HepG2 (cell line): ENCODE measurements around the gene PRKCI. TPM values are rescaled to one million over a fixed set of nuclear protein-coding genes. Genes with fewer than 3 reads are reported as not detected.

Experiments used
- AKNA ChIP-seq: sonication (generic); formaldehyde crosslinking; IDR thresholded peaks from 2 replicates; pipeline ENCODE4 v1.4.0; 2020; ENCODE audit warnings: missing genetic modification reagents, borderline replicate concordance
- CAMTA2 ChIP-seq: sonication (generic); formaldehyde crosslinking; IDR thresholded peaks from 2 replicates; pipeline ENCODE4 v1.4.0; 2020; ENCODE audit warnings: mild to moderate bottlenecking, missing genetic modification reagents, borderline replicate concordance
- ESRRA ChIP-seq: sonication (generic); formaldehyde crosslinking; IDR thresholded peaks from 2 replicates; pipeline ENCODE4 v1.5.1; 2020; ENCODE audit warnings: mild to moderate bottlenecking, low read depth, missing genetic modification reagents
- FOXK2 ChIP-seq: fragments of 450-650 bp; IDR thresholded peaks from 2 replicates; pipeline ENCODE4 v1.6.1; 2016
- GMEB1 ChIP-seq: sonication (generic); formaldehyde crosslinking; IDR thresholded peaks from 2 replicates; pipeline ENCODE4 v1.5.1; 2020; ENCODE audit warnings: missing genetic modification reagents, mild to moderate bottlenecking, borderline replicate concordance
- HNF1B ChIP-seq: sonication (generic); formaldehyde crosslinking; IDR thresholded peaks from 2 replicates; pipeline ENCODE4 v1.5.1; 2020; ENCODE audit warnings: mild to moderate bottlenecking, moderate library complexity, missing genetic modification reagents
- HNF4G ChIP-seq, 2 experiments: sonication (generic) in 1 of 2; formaldehyde crosslinking in 1 of 2; IDR thresholded peaks; 2 replicates each; pipeline versions ENCODE4 v1.4.0 to v1.6.1; 2011 to 2020; ENCODE audit warnings: borderline replicate concordance in 2 of 2, low read depth in 2 of 2, mild to moderate bottlenecking in 2 of 2, low read length in 1 of 2, missing genetic modification reagents in 1 of 2, moderate library complexity in 1 of 2
- HNRNPK ChIP-seq: fragments of 200-400 bp; formaldehyde crosslinking; IDR thresholded peaks from 2 replicates; pipeline ENCODE4 v1.6.1; 2018; ENCODE audit warnings: low read length, low read depth, moderate library complexity, mild to moderate bottlenecking; ENCODE audit not compliant: poor library complexity, severe bottlenecking
- ISL2 ChIP-seq: sonication (generic); formaldehyde crosslinking; IDR thresholded peaks from 2 replicates; pipeline ENCODE4 v1.5.0; 2020; ENCODE audit warnings: missing genetic modification reagents
- NR2C2 ChIP-seq: sonication (generic); formaldehyde crosslinking; IDR thresholded peaks from 2 replicates; pipeline ENCODE4 v1.4.0; 2020; ENCODE audit warnings: missing genetic modification reagents, mild to moderate bottlenecking, moderate library complexity, borderline replicate concordance
- PREB ChIP-seq: sonication (generic); formaldehyde crosslinking; IDR thresholded peaks from 2 replicates; pipeline ENCODE4 v1.4.0; 2020; ENCODE audit warnings: missing genetic modification reagents
- RNF2 ChIP-seq: fragments of 450-650 bp; conservative IDR thresholded peaks from 2 replicates; pipeline ENCODE4 v1.6.1; 2016; ENCODE audit warnings: low read depth
- THAP11 ChIP-seq: IDR thresholded peaks from 2 replicates; pipeline ENCODE4 v1.6.1; 2016; ENCODE audit warnings: missing biosample characterization, missing genetic modification reagents
- ZNF180 ChIP-seq: sonication (generic); formaldehyde crosslinking; IDR thresholded peaks from 2 replicates; pipeline ENCODE4 v1.4.0; 2020; ENCODE audit warnings: low read depth, missing genetic modification reagents, borderline replicate concordance
- ZNF343 ChIP-seq: sonication (generic); formaldehyde crosslinking; IDR thresholded peaks from 2 replicates; pipeline ENCODE4 v1.4.0; 2020; ENCODE audit warnings: mild to moderate bottlenecking, missing genetic modification reagents
- ZNF572 ChIP-seq: sonication (generic); formaldehyde crosslinking; IDR thresholded peaks from 2 replicates; pipeline ENCODE4 v1.5.1; 2020; ENCODE audit warnings: mild to moderate bottlenecking, missing genetic modification reagents
- ZNF652 ChIP-seq: IDR thresholded peaks from 2 replicates; pipeline ENCODE4 v1.6.1; 2016; ENCODE audit warnings: low read depth, borderline replicate concordance
- ZNF724P ChIP-seq: sonication (generic); formaldehyde crosslinking; IDR thresholded peaks from 2 replicates; pipeline ENCODE4 v1.8.0; 2022; ENCODE audit warnings: missing genetic modification reagents, borderline replicate concordance
- ZSCAN21 ChIP-seq: sonication (generic); formaldehyde crosslinking; IDR thresholded peaks from 2 replicates; pipeline ENCODE4 v1.8.0; 2022; ENCODE audit warnings: mild to moderate bottlenecking, missing genetic modification reagents, moderate library complexity, borderline replicate concordance
- polyA plus RNA-seq, 8 experiments: library from polyadenylated mRNA; depleted of rRNA in 3 of 8; stranded (reverse) in 7 of 8; unstranded in 1 of 8; fragments of >200 nt; fragmentation: Illumina TruSeq in 4 of 8; extraction: Trizol in 4 of 8; gene quantifications; 2 replicates each; pipeline versions ENCODE4 v1.2.1 to v1.2.3, GENCODE V29; 2011 to 2016; ENCODE audit warnings: low read depth in 4 of 8, missing spikeins in 1 of 8, mixed read lengths in 1 of 8; ENCODE audit not compliant: insufficient read depth in 1 of 8
- total RNA-seq, 5 experiments: library from RNA; depleted of rRNA; stranded (reverse); fragments of >200 nt; fragmentation: Illumina TruSeq; extraction: Trizol; gene quantifications; 2 replicates each; pipeline ENCODE4 v1.2.3, GENCODE V29; 2016; ENCODE audit warnings: low read depth in 1 of 5

The PRKCI gene
- total and polyA plus RNA-seq, 2 of the 13 experiments (the other 11 are each of a cell fraction or from before 2014, with no cell fraction given): 17.2 to 30.4 TPM

- TF ChIP-seq GMEB1: peak; percentile 83
- no peak for TF ChIP-seq ZNF652
- no peak for TF ChIP-seq PREB
- TF ChIP-seq HNF4G (IDR thresholded peaks at IDR 0.05; ENCODE audit: borderline replicate concordance, low read depth, low read length): 0 out of 2 replicates have a peak, but pooled peaks have one; percentile 12
- TF ChIP-seq HNF4G (CRISPR knock-in tag; IDR thresholded peaks at IDR 0.05; ENCODE audit: borderline replicate concordance, low read depth): no peak
- peak; percentile 97 for TF ChIP-seq THAP11 (CRISPR knock-in tag)
- TF ChIP-seq HNF1B: 0 out of 2 replicates have a peak, but pooled peaks have one; percentile 67
- peak; percentile 77 for TF ChIP-seq NR2C2 (CRISPR knock-in tag)
- TF ChIP-seq FOXK2: peak; percentile 100
- no peak for TF ChIP-seq ISL2 (CRISPR knock-in tag)
- TF ChIP-seq ZSCAN21 (CRISPR knock-in tag): peak; percentile 62
- TF ChIP-seq ZNF572: 0 out of 2 replicates have a peak, but pooled peaks have one; percentile 43
- TF ChIP-seq RNF2: 0 out of 2 replicates have a peak, but pooled peaks have one; percentile 35
- TF ChIP-seq AKNA (CRISPR knock-in tag): no peak
- no peak for TF ChIP-seq CAMTA2 (CRISPR knock-in tag)
- 0 out of 2 replicates have a peak, but pooled peaks have one; percentile 57 for TF ChIP-seq ZNF343 (CRISPR knock-in tag)
- peak; percentile 21; the same call in 1 of the 2 replicates for TF ChIP-seq ZNF724P (CRISPR knock-in tag)
- TF ChIP-seq ZNF180: no peak
- TF ChIP-seq HNRNPK: no peak
- peak; percentile 26; the same call in 1 of the 2 replicates for TF ChIP-seq ESRRA
Observed at GRCh38 chr3:170221924-170222646, at the start of gene PRKCI (continued).
